Astrocyte (in vitro differentiated cells and primary cell): ENCODE data around the gene UBTD2. TPM values are rescaled to one million over a fixed set of nuclear protein-coding genes. Genes with fewer than 3 reads are reported as not detected.

Experiments used
- DNase-seq: peaks from one replicate; pipeline ENCODE4 v3.0.0-alpha.2; 2010; ENCODE audit warnings: low read depth
- FAIRE-seq: peaks from 2 replicates; lab custom pipeline; 2011; peaks lifted over from hg19 to GRCh38; lab: Jason Lieb, UNC
- H2AFZ ChIP-seq: 2 replicates; pipeline ENCODE4 v1.6.0; 2012; ENCODE audit warnings: low read depth, low read length, inconsistent platforms
- H3K27ac ChIP-seq: 2 replicates; pipeline ENCODE4 v1.5.1; 2011; ENCODE audit warnings: low read depth, low read length, inconsistent platforms
- H3K27me3 ChIP-seq: 2 replicates; pipeline ENCODE4 v1.6.0; 2011; ENCODE audit warnings: low read length, inconsistent platforms; ENCODE audit not compliant: insufficient read depth
- H3K36me3 ChIP-seq: 2 replicates; pipeline ENCODE4 v1.5.1; 2011; ENCODE audit warnings: low read length, inconsistent platforms; ENCODE audit not compliant: insufficient read depth
- H3K4me1 ChIP-seq: 2 replicates; pipeline ENCODE4 v1.5.1; 2011; ENCODE audit warnings: low read length, inconsistent platforms; ENCODE audit not compliant: insufficient read depth
- H3K4me2 ChIP-seq: 2 replicates; pipeline ENCODE4 v1.6.0; 2012; ENCODE audit warnings: low read length, inconsistent platforms
- H3K4me3 ChIP-seq: 2 replicates; pipeline ENCODE4 v1.5.1; 2011; ENCODE audit warnings: low read depth, mild to moderate bottlenecking, low read length, inconsistent platforms; ENCODE audit not compliant: insufficient read depth
- H3K79me2 ChIP-seq: 2 replicates; pipeline ENCODE4 v1.6.0; 2012; ENCODE audit warnings: mild to moderate bottlenecking, low read length, inconsistent platforms; ENCODE audit not compliant: insufficient read depth
- H3K9ac ChIP-seq: 2 replicates; pipeline ENCODE4 v1.6.0; 2012; ENCODE audit warnings: mild to moderate bottlenecking, low read length, inconsistent platforms
- H3K9me3 ChIP-seq: 2 replicates; pipeline ENCODE4 v1.5.1; 2012; ENCODE audit warnings: low read depth, mild to moderate bottlenecking, low read length, inconsistent platforms; ENCODE audit not compliant: insufficient read depth
- H4K20me1 ChIP-seq: 2 replicates; pipeline ENCODE4 v1.6.0; 2012; ENCODE audit warnings: low read length, inconsistent platforms; ENCODE audit not compliant: insufficient read depth
- H3K27ac Mint-ChIP-seq: one replicate; pipeline ENCODE4 v1.8.0; 2021; ENCODE audit warnings: mild to moderate bottlenecking, mixed read lengths; ENCODE audit not compliant: unreplicated experiment
- H3K27me3 Mint-ChIP-seq: one replicate; pipeline ENCODE4 v1.8.0; 2021; ENCODE audit warnings: low read depth, mixed read lengths; ENCODE audit not compliant: unreplicated experiment
- H3K36me3 Mint-ChIP-seq: one replicate; pipeline ENCODE4 v1.8.0; 2021; ENCODE audit warnings: low read depth, mixed read lengths; ENCODE audit not compliant: unreplicated experiment
- H3K4me1 Mint-ChIP-seq: one replicate; pipeline ENCODE4 v1.8.0; 2021; ENCODE audit warnings: low read depth, mixed read lengths; ENCODE audit not compliant: unreplicated experiment
- H3K4me3 Mint-ChIP-seq: one replicate; pipeline ENCODE4 v1.8.0; 2021; ENCODE audit warnings: mild to moderate bottlenecking, moderate library complexity, mixed read lengths; ENCODE audit not compliant: unreplicated experiment
- H3K9me3 Mint-ChIP-seq: one replicate; pipeline ENCODE4 v1.8.0; 2021; ENCODE audit warnings: mild to moderate bottlenecking, mixed read lengths; ENCODE audit not compliant: unreplicated experiment
- CTCF ChIP-seq: IDR thresholded peaks from 2 replicates; pipeline ENCODE4 v1.5.1; 2011; ENCODE audit warnings: low read depth, mild to moderate bottlenecking, inconsistent platforms, low read length, moderate library complexity; ENCODE audit not compliant: insufficient read depth
- EZH2 ChIP-seq: IDR thresholded peaks from 2 replicates; pipeline ENCODE4 v1.6.1; 2012; ENCODE audit warnings: mild to moderate bottlenecking, low read length, inconsistent platforms; ENCODE audit not compliant: insufficient read depth
- total RNA-seq: library from RNA; stranded (reverse); gene quantifications from 2 replicates; pipeline ENCODE4 v1.2.1, GENCODE V29; 2021

The UBTD2 gene
- total RNA-seq, 1 donor from 2014 or later, result 34.2 TPM

- no peaks in the 10 kb centered on the region for H3K4me1 ChIP-seq
- DNase-seq (no peak), FAIRE-seq (no peak)
- TF ChIP-seq CTCF (no peak), EZH2 (no peak)
- Mint-ChIP-seq H3K4me3 (no peak overlapping the region), H3K27ac (no peak overlapping the region), H3K27me3 (no peaks in the 10 kb centered on the region), H3K9me3 (peaks cover 2% of the 10 kb centered on the region), H3K4me1 (peaks cover 3% of the 10 kb centered on the region), H3K36me3 (peaks cover 24% of the 10 kb centered on the region)
- no peaks in the 10 kb centered on the region for H3K27me3 ChIP-seq
- peaks cover 82% of the 10 kb centered on the region for H4K20me1 ChIP-seq
- H3K9me3 ChIP-seq, result peaks cover 4% of the 10 kb centered on the region
- no peak overlapping the region for H3K27ac ChIP-seq
- no peak overlapping the region for H3K4me2 ChIP-seq
- H2AFZ ChIP-seq, result no peak overlapping the region
- no peak overlapping the region for H3K9ac ChIP-seq
- no peaks in the 10 kb centered on the region for H3K36me3 ChIP-seq
- peaks cover 78% of the 10 kb centered on the region for H3K79me2 ChIP-seq
- H3K4me3 ChIP-seq, result no peak overlapping the region
Measured at GRCh38 chr5:172248637-172249036, 34.9 kb downstream of the UBTD2 start.

- H3K9me3 Mint-ChIP-seq, result peaks cover 2% of the 10 kb centered on the region
- TF ChIP-seq EZH2 (no peak), CTCF (no peak)
- FAIRE-seq, result no peak
Measured at GRCh38 chr5:172245703-172246125, 37.9 kb downstream of the UBTD2 start.

GRCh38 chr5:172245046-172245445 is 38.5 kb downstream of the UBTD2 start:
- H2AFZ ChIP-seq, result no peak overlapping the region
- DNase-seq (no peak), FAIRE-seq (no peak)
- H3K9ac ChIP-seq, result no peak overlapping the region
- Mint-ChIP-seq H3K4me1 (peaks cover 3% of the 10 kb centered on the region), H3K9me3 (peaks cover 2% of the 10 kb centered on the region), H3K4me3 (no peak overlapping the region), H3K27ac (no peak overlapping the region), H3K27me3 (no peaks in the 10 kb centered on the region), H3K36me3 (peaks cover 12% of the 10 kb centered on the region)
- H3K27ac ChIP-seq, result no peak overlapping the region
- no peak for TF ChIP-seq EZH2
- TF ChIP-seq CTCF, result no peak
- H3K36me3 ChIP-seq, result peaks cover 3% of the 10 kb centered on the region
- H3K79me2 ChIP-seq, result peaks cover 85% of the 10 kb centered on the region
- no peak overlapping the region for H3K4me2 ChIP-seq
- H3K9me3 ChIP-seq, result no peaks in the 10 kb centered on the region
- peaks cover 77% of the 10 kb centered on the region for H4K20me1 ChIP-seq
- H3K4me1 ChIP-seq, result no peaks in the 10 kb centered on the region
- H3K4me3 ChIP-seq, result no peak overlapping the region
- H3K27me3 ChIP-seq, result no peaks in the 10 kb centered on the region

More at GRCh38 chr5:172245703-172246125, 37.9 kb downstream of the UBTD2 start:
- Histone ChIP-seq H3K9me3 (no peaks in the 10 kb centered on the region), H4K20me1 (peaks cover 82% of the 10 kb centered on the region), H3K9ac (no peak overlapping the region), H3K27me3 (no peaks in the 10 kb centered on the region), H3K4me2 (no peak overlapping the region), H3K36me3 (peaks cover 3% of the 10 kb centered on the region), H3K79me2 (peaks cover 85% of the 10 kb centered on the region), H3K4me3 (no peak overlapping the region), H3K27ac (no peak overlapping the region), H2AFZ (no peak overlapping the region), H3K4me1 (no peaks in the 10 kb centered on the region)
- Mint-ChIP-seq H3K27ac (no peak overlapping the region), H3K36me3 (peaks cover 12% of the 10 kb centered on the region), H3K4me3 (no peak overlapping the region), H3K27me3 (no peaks in the 10 kb centered on the region), H3K4me1 (peaks cover 3% of the 10 kb centered on the region)
- no peak for DNase-seq
